ENCODE data around the gene GULP1. TPM values are rescaled to one million over a fixed set of nuclear protein-coding genes. Genes with fewer than 3 reads are reported as not detected.

Gene GULP1
- total RNA-seq, 2 experiments from 2014 or later, result not detected

- H3K9me3 Mint-ChIP-seq, result peaks cover 4% of the 10 kb centered on the region
Observed at GRCh38 chr2:188414411-188414810, 122.7 kb downstream of the GULP1 start.

DNA sequence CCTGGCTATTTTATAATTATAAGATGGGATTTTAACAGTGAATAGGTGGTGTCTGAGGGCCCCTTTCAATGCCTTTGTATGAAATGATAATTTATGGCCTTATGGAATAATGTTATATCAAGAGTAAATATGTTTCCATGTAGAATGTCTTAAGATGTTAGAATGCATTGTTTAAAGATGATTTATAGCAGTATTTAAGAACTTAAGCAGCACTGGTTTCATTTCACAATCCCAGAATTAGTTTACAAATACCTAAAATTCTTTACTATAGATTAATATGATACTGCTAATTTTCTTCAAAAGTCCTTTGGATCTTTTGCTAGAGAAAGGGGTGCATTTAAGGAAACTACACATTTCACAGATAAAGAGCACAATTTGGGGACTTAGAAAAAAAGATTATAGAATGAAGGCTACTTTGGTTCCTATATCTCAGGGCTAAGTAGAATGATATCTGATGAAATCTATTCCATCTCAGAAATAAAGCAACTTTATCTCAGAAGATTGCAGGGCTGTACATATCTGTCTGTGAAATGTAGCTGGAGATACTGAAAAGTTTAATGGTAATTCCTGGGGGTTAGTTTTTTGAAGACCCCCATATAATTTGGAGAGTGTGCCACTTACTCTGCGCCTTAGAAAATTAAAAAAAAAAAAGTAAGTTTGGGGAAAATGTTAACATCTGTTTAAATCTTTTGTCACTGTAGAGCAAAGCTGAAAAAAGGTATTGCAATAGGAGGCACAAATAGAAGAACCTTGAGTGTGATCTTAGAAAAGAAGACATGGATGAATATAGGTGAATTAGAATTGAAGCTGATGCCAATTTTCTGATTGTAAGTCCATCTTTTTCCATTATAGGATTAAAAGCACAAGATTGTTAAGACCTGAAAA lies 123.4 kb downstream of the GULP1 start:
- Mint-ChIP-seq H3K36me3 (ENCODE audit: low read depth) (no peaks in the 10 kb centered on the region), H3K27me3 (no peaks in the 10 kb centered on the region), H3K4me1 (ENCODE audit: low read depth) (no peaks in the 10 kb centered on the region), H3K4me3 (no peak overlapping the region), H3K27ac (no peak overlapping the region), H3K9me3 (peaks cover 4% of the 10 kb centered on the region)
- no peak for TF ChIP-seq CTCF (IDR thresholded peaks at IDR 0.05)
- ChIA-PET CTCF (no interaction called here), POLR2A (no interaction called here)
- DNase-seq (no peak), ATAC-seq (no peak)
- intact Hi-C loops (cut with micrococcal nuclease), result no loop called here

More at GRCh38 chr2:188414411-188414810, 122.7 kb downstream of the GULP1 start:
- intact Hi-C loops (cut with micrococcal nuclease), result no loop called here
- ATAC-seq, result no peak
- no peaks in the 10 kb centered on the region for H3K36me3 Mint-ChIP-seq (ENCODE audit: low read depth)
- no peak for DNase-seq
- no peaks in the 10 kb centered on the region for H3K4me1 Mint-ChIP-seq (ENCODE audit: low read depth)
- no peaks in the 10 kb centered on the region for H3K27me3 Mint-ChIP-seq
- TF ChIP-seq CTCF (IDR thresholded peaks at IDR 0.05), result no peak
- H3K4me3 Mint-ChIP-seq, result no peak overlapping the region
- no peak overlapping the region for H3K27ac Mint-ChIP-seq
- ChIA-PET POLR2A (no interaction called here), CTCF (no interaction called here)

DNA sequence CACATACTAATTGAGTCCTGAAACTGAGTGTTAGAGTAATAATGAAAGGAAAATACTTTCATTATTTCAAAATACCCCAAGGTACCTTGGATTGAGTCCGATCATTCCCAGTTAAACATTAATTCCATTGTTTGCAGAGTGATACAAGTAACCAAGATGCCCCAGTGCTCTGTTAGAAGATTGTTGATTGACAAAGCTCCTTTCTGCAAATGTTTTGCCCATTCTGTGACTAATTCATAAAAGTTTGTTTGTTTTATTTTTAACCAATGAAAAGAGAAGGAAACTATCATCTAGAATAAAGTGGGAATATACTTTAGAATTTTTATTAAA lies 124.0 kb downstream of the GULP1 start:
- DNase-seq, result no peak
- ChIA-PET CTCF (no interaction called here), POLR2A (no interaction called here)
- H3K27ac Mint-ChIP-seq, result no peak overlapping the region
- ATAC-seq, result no peak
- H3K4me1 Mint-ChIP-seq (ENCODE audit: low read depth), result no peaks in the 10 kb centered on the region
- no peaks in the 10 kb centered on the region for H3K36me3 Mint-ChIP-seq (ENCODE audit: low read depth)
- no peak overlapping the region for H3K4me3 Mint-ChIP-seq
- TF ChIP-seq CTCF (IDR thresholded peaks at IDR 0.05), result no peak
- no peaks in the 10 kb centered on the region for H3K27me3 Mint-ChIP-seq
- intact Hi-C loops (cut with micrococcal nuclease), result no loop called here
- peaks cover 4% of the 10 kb centered on the region for H3K9me3 Mint-ChIP-seq

DNA sequence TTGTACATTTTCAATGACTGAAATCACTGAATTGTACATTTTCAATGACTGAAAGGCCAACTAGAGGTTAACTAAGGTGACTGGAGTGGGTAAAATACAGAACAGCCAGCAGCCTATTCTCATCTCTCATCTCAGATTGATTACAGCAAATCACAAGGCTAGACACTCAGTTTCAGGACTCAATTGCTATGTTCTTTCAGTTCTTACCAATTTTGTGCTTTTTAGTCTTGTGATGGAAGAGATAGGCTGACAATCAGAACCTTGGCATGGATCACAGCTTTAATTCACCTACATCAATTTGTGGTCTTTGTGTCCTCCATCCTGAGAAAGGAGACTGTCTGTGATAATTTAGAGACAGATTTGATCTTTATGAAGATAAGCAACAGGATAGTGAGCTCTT lies 124.7 kb downstream of the GULP1 start:
- no peaks in the 10 kb centered on the region for H3K36me3 Mint-ChIP-seq (ENCODE audit: low read depth)
- CTCF ChIA-PET, result no interaction called here
- H3K4me3 Mint-ChIP-seq, result no peak overlapping the region
- POLR2A ChIA-PET, result no interaction called here
- intact Hi-C loops (cut with micrococcal nuclease), result no loop called here
- no peak for TF ChIP-seq CTCF (IDR thresholded peaks at IDR 0.05)
- DNase-seq, result no peak
- no peak for ATAC-seq
- no peaks in the 10 kb centered on the region for H3K4me1 Mint-ChIP-seq (ENCODE audit: low read depth)
- no peak overlapping the region for H3K27ac Mint-ChIP-seq
- H3K27me3 Mint-ChIP-seq, result no peaks in the 10 kb centered on the region
- H3K9me3 Mint-ChIP-seq, result peaks cover 4% of the 10 kb centered on the region

DNA sequence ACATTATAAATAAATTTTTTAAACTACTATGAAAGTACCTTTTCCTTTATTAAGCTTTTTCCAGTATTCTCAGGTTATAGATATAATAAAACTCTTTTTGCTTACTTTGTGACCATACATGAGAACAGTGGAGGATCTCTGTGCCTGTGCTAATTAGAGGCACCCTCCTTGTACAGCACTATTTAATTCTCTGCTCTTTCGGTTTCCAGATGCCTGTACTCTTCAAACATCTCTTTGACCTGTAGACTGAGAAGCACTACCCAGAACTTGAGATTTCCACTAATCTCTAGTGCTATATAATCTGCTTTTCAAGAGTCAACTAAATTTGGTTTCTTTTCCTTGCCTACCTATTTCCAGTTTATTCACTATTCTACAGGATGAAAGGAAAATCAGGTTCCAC lies 131.1 kb downstream of the GULP1 start:
- ChIA-PET CTCF (no interaction called here), POLR2A (no interaction called here)
- ATAC-seq, result no peak
- H3K4me3 Mint-ChIP-seq, result no peak overlapping the region
- no peaks in the 10 kb centered on the region for H3K36me3 Mint-ChIP-seq (ENCODE audit: low read depth)
- no peaks in the 10 kb centered on the region for H3K4me1 Mint-ChIP-seq (ENCODE audit: low read depth)
- DNase-seq, result no peak
- H3K9me3 Mint-ChIP-seq, result no peaks in the 10 kb centered on the region
- no peak for TF ChIP-seq CTCF (IDR thresholded peaks at IDR 0.05)
- no peaks in the 10 kb centered on the region for H3K27me3 Mint-ChIP-seq
- H3K27ac Mint-ChIP-seq, result no peak overlapping the region
- intact Hi-C loops (cut with micrococcal nuclease), result no loop called here
